ENCODE results near the gene RYK.

RYK gene

DNA sequence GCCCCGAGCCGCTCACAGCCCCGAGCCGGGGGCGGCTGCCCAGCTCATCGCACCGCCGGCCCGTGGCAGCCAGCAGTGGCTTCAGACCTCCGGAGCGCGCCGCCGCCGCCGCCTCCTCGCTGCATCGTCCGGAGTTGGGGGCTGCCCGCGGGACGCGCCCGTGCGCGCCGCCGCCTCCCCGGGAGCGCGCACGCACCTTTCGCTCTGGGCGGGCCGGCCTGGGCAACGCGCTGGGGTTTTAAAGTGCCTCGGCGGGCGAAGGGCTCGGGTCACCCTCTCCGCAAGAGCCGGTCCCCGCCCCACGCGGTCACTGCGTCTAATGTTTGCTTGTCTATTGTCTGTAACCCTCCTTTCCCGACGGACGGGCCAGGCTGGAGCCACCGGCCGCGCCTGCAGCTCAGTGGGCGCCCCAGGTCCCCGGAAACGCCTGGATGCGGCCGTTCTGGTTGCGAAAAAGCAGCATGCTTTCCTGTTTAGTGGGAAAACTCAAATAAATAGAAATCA lies at the start of gene RYK:
Gene RYK, minus strand, starts transcription at position 143 of the 504 bp plus-strand sequence. CDS start 205 bp downstream, outside the sequence.
- Histone ChIP-seq H3K36me3 (ENCODE audit: insufficient read depth, low read length) (no peaks in the 10 kb centered on the region), H3K4me1 (ENCODE audit: insufficient read depth, low read length) (peaks cover 36% of the 10 kb centered on the region), H3K9ac (ENCODE audit: low read length) (peak within 1 kb of the TSS; percentile 62), H3K27ac (ENCODE audit: low read depth, low read length) (peak within 1 kb of the TSS; percentile 84), H3K27me3 (ENCODE audit: control insufficient read depth in 1 of 2, insufficient read depth in 2 of 2, low read length in 2 of 2) (no peaks in the 10 kb centered on the region), H3K9me3 (ENCODE audit: low read length) (no peaks in the 10 kb centered on the region), H3K4me3 (ENCODE audit: low read depth in 1 of 2, low read length in 2 of 2) (peak within 1 kb of the TSS; percentile 63 to 91)

DNA sequence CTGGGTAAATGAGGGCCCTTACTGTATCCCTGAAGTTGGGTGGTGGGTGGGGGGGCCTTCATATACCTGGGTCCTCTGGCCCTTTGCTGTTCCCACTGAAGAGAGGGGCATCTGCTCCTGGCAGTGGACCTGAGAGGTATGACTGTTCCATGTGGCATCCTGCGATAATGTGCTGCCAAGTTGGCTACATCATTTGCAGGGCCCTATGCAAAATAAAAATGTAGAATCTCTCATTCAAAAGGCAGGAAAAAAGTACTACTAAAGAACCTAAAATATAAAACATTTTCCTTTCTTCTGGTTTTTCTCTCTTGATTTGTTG lies 49.2 kb upstream of the RYK start:
- H3K4me1 ChIP-seq (ENCODE audit: insufficient read depth, low read length), result no peaks in the 10 kb centered on the region
- no peaks in the 10 kb centered on the region for H3K36me3 ChIP-seq (ENCODE audit: insufficient read depth, low read length)
- no peak overlapping the region for H3K27ac ChIP-seq (ENCODE audit: low read depth, low read length)
- no peaks in the 10 kb centered on the region for H3K27me3 ChIP-seq (ENCODE audit: control insufficient read depth in 1 of 2, insufficient read depth in 2 of 2, low read length in 2 of 2)
- no peak overlapping the region for H3K4me3 ChIP-seq (ENCODE audit: low read depth in 1 of 2, low read length in 2 of 2)
- no peaks in the 10 kb centered on the region for H3K9me3 ChIP-seq (ENCODE audit: low read length)
- no peak overlapping the region for H3K9ac ChIP-seq (ENCODE audit: low read length)

- Histone ChIP-seq H3K9ac (ENCODE audit: low read length) (no peak overlapping the region), H3K27me3 (ENCODE audit: control insufficient read depth in 1 of 2, insufficient read depth in 2 of 2, low read length in 2 of 2) (no peaks in the 10 kb centered on the region), H3K9me3 (ENCODE audit: low read length) (no peaks in the 10 kb centered on the region), H3K27ac (ENCODE audit: low read depth, low read length) (no peak overlapping the region), H3K36me3 (ENCODE audit: insufficient read depth, low read length) (no peaks in the 10 kb centered on the region), H3K4me3 (ENCODE audit: low read depth in 1 of 2, low read length in 2 of 2) (no peak overlapping the region), H3K4me1 (ENCODE audit: insufficient read depth, low read length) (no peaks in the 10 kb centered on the region)
These were observed 48.7 kb upstream of the RYK start for GRCh38 chr3:134299185-134299887.

DNA sequence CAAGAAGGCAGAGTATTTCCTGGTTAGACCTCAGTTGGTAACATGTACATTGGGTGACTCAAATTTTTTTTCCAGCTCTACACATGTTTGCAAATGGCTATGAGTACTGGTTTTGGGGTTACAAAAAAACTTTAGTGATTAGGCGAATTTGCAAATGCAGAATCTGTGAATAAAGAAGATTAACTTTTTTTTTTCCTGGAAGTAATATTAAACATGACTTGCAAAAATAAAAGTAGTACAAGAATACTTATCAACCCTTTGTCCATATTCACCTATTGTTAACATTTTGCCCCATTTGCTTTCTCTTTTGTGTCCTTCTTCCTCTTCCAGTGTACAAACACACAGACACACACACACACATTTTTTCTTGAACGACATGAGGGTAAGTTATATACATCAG lies 47.6 kb upstream of the RYK start:
- Histone ChIP-seq H3K27ac (ENCODE audit: low read depth, low read length) (no peak overlapping the region), H3K27me3 (ENCODE audit: control insufficient read depth in 1 of 2, insufficient read depth in 2 of 2, low read length in 2 of 2) (no peaks in the 10 kb centered on the region), H3K9me3 (ENCODE audit: low read length) (no peaks in the 10 kb centered on the region), H3K4me1 (ENCODE audit: insufficient read depth, low read length) (no peaks in the 10 kb centered on the region), H3K4me3 (ENCODE audit: low read depth in 1 of 2, low read length in 2 of 2) (no peak overlapping the region), H3K36me3 (ENCODE audit: insufficient read depth, low read length) (no peaks in the 10 kb centered on the region), H3K9ac (ENCODE audit: low read length) (no peak overlapping the region)

- H3K27me3 ChIP-seq (ENCODE audit: control insufficient read depth in 1 of 2, insufficient read depth in 2 of 2, low read length in 2 of 2), result no peaks in the 10 kb centered on the region
- peaks cover under 1% of the 10 kb centered on the region for H3K4me1 ChIP-seq (ENCODE audit: insufficient read depth, low read length)
- no peak overlapping the region for H3K27ac ChIP-seq (ENCODE audit: low read depth, low read length)
- H3K4me3 ChIP-seq (ENCODE audit: low read depth in 1 of 2, low read length in 2 of 2), result no peak overlapping the region
- no peak overlapping the region for H3K9ac ChIP-seq (ENCODE audit: low read length)
- no peaks in the 10 kb centered on the region for H3K36me3 ChIP-seq (ENCODE audit: insufficient read depth, low read length)
- H3K9me3 ChIP-seq (ENCODE audit: low read length), result no peaks in the 10 kb centered on the region
These were observed 46.0 kb upstream of the RYK start for GRCh38 chr3:134296616-134297015.

DNA sequence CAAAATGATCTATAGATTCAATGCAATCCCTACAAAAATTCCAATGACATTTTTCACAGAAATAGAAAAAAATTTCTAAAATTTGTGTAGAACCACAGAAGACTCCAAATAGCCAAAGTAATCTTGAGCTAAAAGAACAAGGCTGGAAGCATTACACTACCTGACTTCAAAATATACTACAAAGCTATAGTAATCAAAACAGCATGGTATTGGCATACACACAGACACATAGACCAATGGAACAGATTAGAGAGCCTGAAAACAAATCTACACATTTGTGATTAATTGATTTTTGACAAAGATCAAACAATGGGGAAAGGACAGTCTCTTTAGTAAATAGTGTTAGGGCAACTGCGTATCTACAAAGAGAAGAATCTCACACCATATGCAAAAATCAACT lies 45.3 kb upstream of the RYK start:
- Histone ChIP-seq H3K4me1 (ENCODE audit: insufficient read depth, low read length) (peaks cover 7% of the 10 kb centered on the region), H3K9me3 (ENCODE audit: low read length) (no peaks in the 10 kb centered on the region), H3K27me3 (ENCODE audit: control insufficient read depth in 1 of 2, insufficient read depth in 2 of 2, low read length in 2 of 2) (no peaks in the 10 kb centered on the region), H3K9ac (ENCODE audit: low read length) (no peak overlapping the region), H3K4me3 (ENCODE audit: low read depth in 1 of 2, low read length in 2 of 2) (no peak overlapping the region), H3K36me3 (ENCODE audit: insufficient read depth, low read length) (no peaks in the 10 kb centered on the region), H3K27ac (ENCODE audit: low read depth, low read length) (no peak overlapping the region)

- no peaks in the 10 kb centered on the region for H3K36me3 ChIP-seq (ENCODE audit: insufficient read depth, low read length)
- H3K27ac ChIP-seq (ENCODE audit: low read depth, low read length), result no peak overlapping the region
- no peaks in the 10 kb centered on the region for H3K27me3 ChIP-seq (ENCODE audit: control insufficient read depth in 1 of 2, insufficient read depth in 2 of 2, low read length in 2 of 2)
- H3K4me1 ChIP-seq (ENCODE audit: insufficient read depth, low read length), result peaks cover 9% of the 10 kb centered on the region
- H3K9me3 ChIP-seq (ENCODE audit: low read length), result no peaks in the 10 kb centered on the region
- no peak overlapping the region for H3K4me3 ChIP-seq (ENCODE audit: low read depth in 1 of 2, low read length in 2 of 2)
- H3K9ac ChIP-seq (ENCODE audit: low read length), result no peak overlapping the region
These were observed 43.9 kb upstream of the RYK start for GRCh38 chr3:134294302-134295280.

DNA sequence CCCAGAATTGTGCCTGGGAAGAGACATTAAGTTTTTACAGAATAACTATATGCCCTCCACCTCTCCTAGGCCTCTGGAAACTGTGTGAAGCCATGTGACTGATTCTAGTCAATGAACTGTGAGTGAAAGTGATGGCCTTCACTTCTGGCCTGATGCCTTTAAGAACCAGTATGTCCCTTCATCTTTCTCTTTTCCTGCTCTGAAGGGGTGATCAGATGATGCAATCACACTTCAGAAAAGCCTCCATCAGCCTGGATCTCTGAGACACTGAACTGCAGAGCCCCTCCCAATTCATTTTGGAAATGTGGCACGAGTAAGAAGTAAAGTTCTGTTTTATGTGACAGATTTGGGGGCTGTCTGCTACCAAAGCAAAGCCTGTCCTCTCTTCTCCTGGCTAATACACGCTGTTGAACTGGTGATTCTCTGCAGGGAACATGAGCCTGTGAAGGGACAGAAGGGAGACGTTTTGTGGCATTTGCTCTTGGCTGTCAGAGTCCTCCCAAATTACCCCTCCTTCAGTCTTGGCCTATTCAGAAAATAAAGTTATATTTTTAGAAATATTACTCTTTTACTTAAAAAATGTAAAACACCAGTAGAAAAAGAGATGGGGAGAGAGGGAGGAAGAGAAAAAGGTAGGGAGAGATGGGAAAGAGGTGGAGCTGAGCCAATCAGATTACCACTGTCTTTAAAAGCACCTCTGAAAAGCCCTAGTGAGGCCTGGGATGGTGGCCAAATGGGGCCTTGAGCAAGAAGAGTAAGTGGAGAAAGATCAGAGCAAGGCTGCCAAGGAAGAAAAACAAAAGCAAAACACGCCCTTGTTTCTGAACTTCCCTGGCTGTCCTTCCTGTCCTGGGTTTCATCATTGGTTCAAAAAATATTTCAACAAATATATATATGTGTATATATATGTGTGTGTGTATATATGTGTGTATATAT lies 40.9 kb upstream of the RYK start:
- H3K27ac ChIP-seq (ENCODE audit: low read depth, low read length), result peak overlapping the region; percentile 63
- no peak overlapping the region for H3K4me3 ChIP-seq (ENCODE audit: low read depth in 1 of 2, low read length in 2 of 2)
- H3K36me3 ChIP-seq (ENCODE audit: insufficient read depth, low read length), result no peaks in the 10 kb centered on the region
- H3K4me1 ChIP-seq (ENCODE audit: insufficient read depth, low read length), result peaks cover 9% of the 10 kb centered on the region
- H3K9ac ChIP-seq (ENCODE audit: low read length), result no peak overlapping the region
- H3K27me3 ChIP-seq (ENCODE audit: control insufficient read depth in 1 of 2, insufficient read depth in 2 of 2, low read length in 2 of 2), result no peaks in the 10 kb centered on the region
- no peaks in the 10 kb centered on the region for H3K9me3 ChIP-seq (ENCODE audit: low read length)

GRCh38 chr3:134287512-134287911 lies 36.9 kb upstream of the RYK start:
- no peaks in the 10 kb centered on the region for H3K27me3 ChIP-seq (ENCODE audit: control insufficient read depth in 1 of 2, insufficient read depth in 2 of 2, low read length in 2 of 2)

GRCh38 chr3:134284438-134284837 lies 33.8 kb upstream of the RYK start:
- Histone ChIP-seq H3K4me3 (ENCODE audit: low read depth in 1 of 2, low read length in 2 of 2) (no peak overlapping the region), H3K27me3 (ENCODE audit: control insufficient read depth in 1 of 2, insufficient read depth in 2 of 2, low read length in 2 of 2) (no peaks in the 10 kb centered on the region), H3K9me3 (ENCODE audit: low read length) (no peaks in the 10 kb centered on the region), H3K27ac (ENCODE audit: low read depth, low read length) (no peak overlapping the region), H3K9ac (ENCODE audit: low read length) (no peak overlapping the region), H3K4me1 (ENCODE audit: insufficient read depth, low read length) (no peaks in the 10 kb centered on the region), H3K36me3 (ENCODE audit: insufficient read depth, low read length) (no peaks in the 10 kb centered on the region)

More at GRCh38 chr3:134287512-134287911, 36.9 kb upstream of the RYK start:
- no peaks in the 10 kb centered on the region for H3K36me3 ChIP-seq (ENCODE audit: insufficient read depth, low read length)
- peaks cover 9% of the 10 kb centered on the region for H3K4me1 ChIP-seq (ENCODE audit: insufficient read depth, low read length)
- H3K4me3 ChIP-seq (ENCODE audit: low read depth in 1 of 2, low read length in 2 of 2), result no peak overlapping the region
- no peak overlapping the region for H3K27ac ChIP-seq (ENCODE audit: low read depth, low read length)
- no peak overlapping the region for H3K9ac ChIP-seq (ENCODE audit: low read length)
- H3K9me3 ChIP-seq (ENCODE audit: low read length), result no peaks in the 10 kb centered on the region

GRCh38 chr3:134282659-134283047 lies 32.0 kb upstream of the RYK start:
- H3K4me1 ChIP-seq (ENCODE audit: insufficient read depth, low read length), result no peaks in the 10 kb centered on the region
- H3K9ac ChIP-seq (ENCODE audit: low read length), result no peak overlapping the region
- H3K27me3 ChIP-seq (ENCODE audit: control insufficient read depth in 1 of 2, insufficient read depth in 2 of 2, low read length in 2 of 2), result no peaks in the 10 kb centered on the region
- H3K36me3 ChIP-seq (ENCODE audit: insufficient read depth, low read length), result no peaks in the 10 kb centered on the region
- H3K4me3 ChIP-seq (ENCODE audit: low read depth in 1 of 2, low read length in 2 of 2), result no peak overlapping the region
- peak overlapping the region; percentile 25 for H3K27ac ChIP-seq (ENCODE audit: low read depth, low read length)
- H3K9me3 ChIP-seq (ENCODE audit: low read length), result no peaks in the 10 kb centered on the region

Measured in muscle layer of colon (tissue), 2 donors.